HepG2 (cell line): ENCODE data around the gene PA2G4. TPM values are rescaled to one million over a fixed set of nuclear protein-coding genes. Genes with fewer than 3 reads are reported as not detected.

Experiments used
- AGO2 ChIP-seq: fragments of 200-400 bp; formaldehyde crosslinking; optimal IDR thresholded peaks from 2 replicates; pipeline ENCODE3; 2017; ENCODE audit warnings: mild to moderate bottlenecking, low read depth, low read length, moderate library complexity
- CBX1 ChIP-seq: IDR thresholded peaks from one replicate; pipeline ENCODE4 v1.6.1; 2016; ENCODE audit warnings: antibody characterized with exemption, low read depth
- EZH2 ChIP-seq: conservative IDR thresholded peaks from 2 replicates; pipeline ENCODE4 v1.6.1; 2012; ENCODE audit warnings: mild to moderate bottlenecking, low read depth, low read length, moderate library complexity
- HOXA5 ChIP-seq: sonication (generic); formaldehyde crosslinking; IDR thresholded peaks from 2 replicates; pipeline ENCODE4 v1.4.0; 2020; ENCODE audit warnings: missing genetic modification reagents
- KLF11 ChIP-seq: IDR thresholded peaks from 2 replicates; pipeline ENCODE4 v1.6.1; 2016; ENCODE audit warnings: missing compliant biosample characterization
- NPAS2 ChIP-seq: sonication (generic); formaldehyde crosslinking; IDR thresholded peaks from 2 replicates; pipeline ENCODE4 v1.8.0; 2022; ENCODE audit warnings: mild to moderate bottlenecking, missing genetic modification reagents, borderline replicate concordance
- RARG ChIP-seq: sonication (generic); formaldehyde crosslinking; IDR thresholded peaks from 2 replicates; pipeline ENCODE4 v1.4.0; 2020; ENCODE audit warnings: low read depth, mild to moderate bottlenecking, missing genetic modification reagents
- TBX3 ChIP-seq: fragments of 450-650 bp; IDR thresholded peaks from 2 replicates; pipeline ENCODE4 v1.6.1; 2017; ENCODE audit warnings: antibody characterized with exemption, mild to moderate bottlenecking, inconsistent platforms, borderline replicate concordance
- ZFP36 ChIP-seq: fragments of 150-350 bp; IDR thresholded peaks from 2 replicates; pipeline ENCODE4 v1.6.1; 2018; ENCODE audit warnings: borderline replicate concordance, low read length, low read depth; ENCODE audit not compliant: partially characterized antibody
- ZFP90 ChIP-seq: sonication (generic); formaldehyde crosslinking; IDR thresholded peaks from 2 replicates; pipeline ENCODE4 v1.8.0; 2022; ENCODE audit warnings: missing genetic modification reagents, mild to moderate bottlenecking, inconsistent platforms, borderline replicate concordance
- ZNF430 ChIP-seq: sonication (generic); formaldehyde crosslinking; IDR thresholded peaks from 2 replicates; pipeline ENCODE4 v1.9.0; 2021; ENCODE audit warnings: mild to moderate bottlenecking, missing genetic modification reagents
- ZNF432 ChIP-seq: sonication (generic); formaldehyde crosslinking; IDR thresholded peaks from 2 replicates; pipeline ENCODE4 v1.5.0; 2020; ENCODE audit warnings: missing genetic modification reagents, mild to moderate bottlenecking, borderline replicate concordance
- ZNF460 ChIP-seq: sonication (generic); formaldehyde crosslinking; IDR thresholded peaks from 2 replicates; pipeline ENCODE4 v1.5.1; 2020; ENCODE audit warnings: missing genetic modification reagents, mild to moderate bottlenecking, borderline replicate concordance
- ZNF614 ChIP-seq: IDR thresholded peaks from 2 replicates; pipeline ENCODE4 v1.6.1; 2018; ENCODE audit warnings: missing biosample characterization, missing genetic modification reagents, inconsistent platforms, borderline replicate concordance
- ZNF619 ChIP-seq: sonication (generic); formaldehyde crosslinking; IDR thresholded peaks from 2 replicates; pipeline ENCODE4 v1.4.0; 2020; ENCODE audit warnings: mild to moderate bottlenecking, missing genetic modification reagents
- ZNF790 ChIP-seq: sonication (generic); formaldehyde crosslinking; IDR thresholded peaks from 2 replicates; pipeline ENCODE4 v1.8.0; 2022; ENCODE audit warnings: missing genetic modification reagents, mild to moderate bottlenecking, borderline replicate concordance
- ZZZ3 ChIP-seq: sonication (generic); formaldehyde crosslinking; IDR thresholded peaks from 2 replicates; pipeline ENCODE4 v1.4.0; 2020; ENCODE audit warnings: missing genetic modification reagents, mild to moderate bottlenecking, borderline replicate concordance
- polyA plus RNA-seq, 8 experiments: library from polyadenylated mRNA; depleted of rRNA in 3 of 8; stranded (reverse) in 7 of 8; unstranded in 1 of 8; fragments of >200 nt; fragmentation: Illumina TruSeq in 4 of 8; extraction: Trizol in 4 of 8; gene quantifications; 2 replicates each; pipeline versions ENCODE4 v1.2.1 to v1.2.3, GENCODE V29; 2011 to 2016; ENCODE audit warnings: low read depth in 4 of 8, missing spikeins in 1 of 8, mixed read lengths in 1 of 8; ENCODE audit not compliant: insufficient read depth in 1 of 8
- total RNA-seq, 5 experiments: library from RNA; depleted of rRNA; stranded (reverse); fragments of >200 nt; fragmentation: Illumina TruSeq; extraction: Trizol; gene quantifications; 2 replicates each; pipeline ENCODE4 v1.2.3, GENCODE V29; 2016; ENCODE audit warnings: low read depth in 1 of 5
- TF ChIP-seq, protein P1 (sequence below): sonication (generic); formaldehyde crosslinking; IDR thresholded peaks from 2 replicates; pipeline ENCODE4 v1.4.0; 2020; ENCODE audit warnings: missing genetic modification reagents, mild to moderate bottlenecking, borderline replicate concordance
- TF ChIP-seq, protein P2 (sequence below): sonication (generic); formaldehyde crosslinking; IDR thresholded peaks from 2 replicates; pipeline ENCODE4 v1.5.0; 2020; ENCODE audit warnings: missing genetic modification reagents
- TF ChIP-seq, protein P3 (sequence below): sonication (generic); formaldehyde crosslinking; IDR thresholded peaks from 2 replicates; pipeline ENCODE4 v1.5.1; 2020; ENCODE audit warnings: missing genetic modification reagents, mild to moderate bottlenecking, borderline replicate concordance
- TF ChIP-seq, protein P4 (sequence below): sonication (generic); formaldehyde crosslinking; IDR thresholded peaks from 2 replicates; pipeline ENCODE4 v1.5.0; 2020; ENCODE audit warnings: mild to moderate bottlenecking, missing genetic modification reagents

The PA2G4 gene
- total and polyA plus RNA-seq, 2 of the 13 experiments (the other 11 are each of a cell fraction or from before 2014, with no cell fraction given), result 147 to 240 TPM

DNA sequence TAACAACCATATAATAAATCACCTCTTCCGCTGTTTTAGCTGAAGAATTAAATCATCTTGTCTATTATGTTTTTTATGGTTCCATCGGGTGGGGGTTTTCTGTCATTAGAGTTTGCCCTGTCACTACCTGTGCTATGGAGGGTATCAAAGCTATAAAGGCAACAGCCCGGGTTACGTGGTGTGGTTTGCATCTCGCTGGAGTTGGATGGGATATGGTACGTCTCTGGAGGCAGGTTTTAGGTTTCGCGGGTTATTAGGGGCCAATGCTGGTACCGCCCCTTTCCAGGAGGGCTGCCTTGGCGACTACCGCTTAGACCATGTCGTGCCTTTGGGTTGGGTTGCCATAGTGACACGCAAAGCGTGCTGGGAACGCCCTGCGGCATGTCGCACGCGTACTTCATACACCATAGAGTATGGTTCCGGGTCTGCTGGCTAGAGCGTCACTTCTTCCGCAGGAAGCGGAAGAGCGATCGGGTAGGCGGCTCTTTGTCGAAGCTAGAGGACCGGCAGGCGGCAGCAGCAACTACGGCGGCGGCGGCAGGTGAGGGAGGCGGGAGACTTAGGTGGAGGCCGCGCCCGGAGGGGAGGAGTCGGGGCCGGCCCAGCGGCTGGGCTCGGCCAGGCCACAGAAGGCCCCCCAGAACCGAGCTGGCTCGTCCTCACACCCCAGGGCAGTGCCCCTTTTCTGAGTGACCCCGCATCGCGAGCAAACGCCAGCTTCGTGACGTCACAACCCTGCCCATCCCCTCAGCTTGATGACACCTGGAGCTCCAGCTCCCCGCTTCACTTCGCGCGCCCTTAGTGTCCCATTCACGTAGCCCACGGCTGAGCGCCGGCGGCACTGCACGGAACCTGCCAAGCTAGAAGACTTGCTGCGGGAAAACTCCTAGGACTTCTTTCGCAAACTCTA is 13.7 kb downstream of the PA2G4 start, which contains the start of gene ZC3H10 (continued):
- TF ChIP-seq, protein P1, sequence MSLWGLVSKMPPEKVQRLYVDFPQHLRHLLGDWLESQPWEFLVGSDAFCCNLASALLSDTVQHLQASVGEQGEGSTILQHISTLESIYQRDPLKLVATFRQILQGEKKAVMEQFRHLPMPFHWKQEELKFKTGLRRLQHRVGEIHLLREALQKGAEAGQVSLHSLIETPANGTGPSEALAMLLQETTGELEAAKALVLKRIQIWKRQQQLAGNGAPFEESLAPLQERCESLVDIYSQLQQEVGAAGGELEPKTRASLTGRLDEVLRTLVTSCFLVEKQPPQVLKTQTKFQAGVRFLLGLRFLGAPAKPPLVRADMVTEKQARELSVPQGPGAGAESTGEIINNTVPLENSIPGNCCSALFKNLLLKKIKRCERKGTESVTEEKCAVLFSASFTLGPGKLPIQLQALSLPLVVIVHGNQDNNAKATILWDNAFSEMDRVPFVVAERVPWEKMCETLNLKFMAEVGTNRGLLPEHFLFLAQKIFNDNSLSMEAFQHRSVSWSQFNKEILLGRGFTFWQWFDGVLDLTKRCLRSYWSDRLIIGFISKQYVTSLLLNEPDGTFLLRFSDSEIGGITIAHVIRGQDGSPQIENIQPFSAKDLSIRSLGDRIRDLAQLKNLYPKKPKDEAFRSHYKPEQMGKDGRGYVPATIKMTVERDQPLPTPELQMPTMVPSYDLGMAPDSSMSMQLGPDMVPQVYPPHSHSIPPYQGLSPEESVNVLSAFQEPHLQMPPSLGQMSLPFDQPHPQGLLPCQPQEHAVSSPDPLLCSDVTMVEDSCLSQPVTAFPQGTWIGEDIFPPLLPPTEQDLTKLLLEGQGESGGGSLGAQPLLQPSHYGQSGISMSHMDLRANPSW (CRISPR knock-in tag), result peak; percentile 77; the same call in 1 of the 2 replicates
- TF ChIP-seq AGO2 (peak; percentile 99), ZNF790 (no peak), HOXA5 (CRISPR knock-in tag) (peak; percentile 57; the same call in 1 of the 2 replicates), RARG (CRISPR knock-in tag) (no peak), TBX3 (peak; percentile 32; the same call in 1 of the 2 replicates), ZNF460 (CRISPR knock-in tag) (no peak; the same call in 1 of the 2 replicates), EZH2 (no peak), KLF11 (CRISPR knock-in tag) (no peak), ZNF614 (CRISPR knock-in tag) (peak; percentile 68; the same call in 1 of the 2 replicates), NPAS2 (no peak), ZZZ3 (peak; percentile 98), ZNF619 (CRISPR knock-in tag) (no peak; the same call in 1 of the 2 replicates), ZNF430 (peak; percentile 92), CBX1 (peak; percentile 89), ZNF432 (CRISPR knock-in tag) (no peak), ZFP36 (no peak), ZFP90 (CRISPR knock-in tag) (peak; percentile 43; the same call in 1 of the 2 replicates)
- TF ChIP-seq, protein P2, sequence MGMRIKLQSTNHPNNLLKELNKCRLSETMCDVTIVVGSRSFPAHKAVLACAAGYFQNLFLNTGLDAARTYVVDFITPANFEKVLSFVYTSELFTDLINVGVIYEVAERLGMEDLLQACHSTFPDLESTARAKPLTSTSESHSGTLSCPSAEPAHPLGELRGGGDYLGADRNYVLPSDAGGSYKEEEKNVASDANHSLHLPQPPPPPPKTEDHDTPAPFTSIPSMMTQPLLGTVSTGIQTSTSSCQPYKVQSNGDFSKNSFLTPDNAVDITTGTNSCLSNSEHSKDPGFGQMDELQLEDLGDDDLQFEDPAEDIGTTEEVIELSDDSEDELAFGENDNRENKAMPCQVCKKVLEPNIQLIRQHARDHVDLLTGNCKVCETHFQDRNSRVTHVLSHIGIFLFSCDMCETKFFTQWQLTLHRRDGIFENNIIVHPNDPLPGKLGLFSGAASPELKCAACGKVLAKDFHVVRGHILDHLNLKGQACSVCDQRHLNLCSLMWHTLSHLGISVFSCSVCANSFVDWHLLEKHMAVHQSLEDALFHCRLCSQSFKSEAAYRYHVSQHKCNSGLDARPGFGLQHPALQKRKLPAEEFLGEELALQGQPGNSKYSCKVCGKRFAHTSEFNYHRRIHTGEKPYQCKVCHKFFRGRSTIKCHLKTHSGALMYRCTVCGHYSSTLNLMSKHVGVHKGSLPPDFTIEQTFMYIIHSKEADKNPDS (CRISPR knock-in tag), result no peak
- TF ChIP-seq, protein P3, sequence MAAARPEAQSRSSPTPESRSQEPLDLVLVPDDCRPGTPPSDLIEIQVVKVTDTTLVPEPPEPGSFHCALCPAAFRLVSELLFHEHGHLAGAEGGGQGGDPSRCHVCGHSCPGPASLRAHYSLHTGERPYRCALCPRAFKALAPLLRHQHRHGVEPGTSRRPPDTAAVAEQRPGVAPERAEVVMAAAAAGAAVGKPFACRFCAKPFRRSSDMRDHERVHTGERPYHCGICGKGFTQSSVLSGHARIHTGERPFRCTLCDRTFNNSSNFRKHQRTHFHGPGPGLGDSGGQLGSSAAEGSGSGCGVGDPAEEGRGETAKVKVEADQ, result peak; percentile 80; the same call in 1 of the 2 replicates
- TF ChIP-seq, protein P4, sequence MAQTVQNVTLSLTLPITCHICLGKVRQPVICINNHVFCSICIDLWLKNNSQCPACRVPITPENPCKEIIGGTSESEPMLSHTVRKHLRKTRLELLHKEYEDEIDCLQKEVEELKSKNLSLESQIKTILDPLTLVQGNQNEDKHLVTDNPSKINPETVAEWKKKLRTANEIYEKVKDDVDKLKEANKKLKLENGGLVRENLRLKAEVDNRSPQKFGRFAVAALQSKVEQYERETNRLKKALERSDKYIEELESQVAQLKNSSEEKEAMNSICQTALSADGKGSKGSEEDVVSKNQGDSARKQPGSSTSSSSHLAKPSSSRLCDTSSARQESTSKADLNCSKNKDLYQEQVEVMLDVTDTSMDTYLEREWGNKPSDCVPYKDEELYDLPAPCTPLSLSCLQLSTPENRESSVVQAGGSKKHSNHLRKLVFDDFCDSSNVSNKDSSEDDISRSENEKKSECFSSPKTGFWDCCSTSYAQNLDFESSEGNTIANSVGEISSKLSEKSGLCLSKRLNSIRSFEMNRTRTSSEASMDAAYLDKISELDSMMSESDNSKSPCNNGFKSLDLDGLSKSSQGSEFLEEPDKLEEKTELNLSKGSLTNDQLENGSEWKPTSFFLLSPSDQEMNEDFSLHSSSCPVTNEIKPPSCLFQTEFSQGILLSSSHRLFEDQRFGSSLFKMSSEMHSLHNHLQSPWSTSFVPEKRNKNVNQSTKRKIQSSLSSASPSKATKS (CRISPR knock-in tag), result no peak
